Stimulated activated CD4-positive, alpha-beta T cell treated with anti-CD3 and anti-CD28 coated beads, TNF-alpha, amount 100 ng/mL, for 24 hours (primary cell): ENCODE measurements around the gene CEP85L.

Experiments used
- DNase-seq, 3 experiments: peaks; one replicate each; pipeline ENCODE4 v3.0.0-alpha.2; 2020; ENCODE audit warnings: low read depth in 3 of 3

Gene CEP85L

DNA sequence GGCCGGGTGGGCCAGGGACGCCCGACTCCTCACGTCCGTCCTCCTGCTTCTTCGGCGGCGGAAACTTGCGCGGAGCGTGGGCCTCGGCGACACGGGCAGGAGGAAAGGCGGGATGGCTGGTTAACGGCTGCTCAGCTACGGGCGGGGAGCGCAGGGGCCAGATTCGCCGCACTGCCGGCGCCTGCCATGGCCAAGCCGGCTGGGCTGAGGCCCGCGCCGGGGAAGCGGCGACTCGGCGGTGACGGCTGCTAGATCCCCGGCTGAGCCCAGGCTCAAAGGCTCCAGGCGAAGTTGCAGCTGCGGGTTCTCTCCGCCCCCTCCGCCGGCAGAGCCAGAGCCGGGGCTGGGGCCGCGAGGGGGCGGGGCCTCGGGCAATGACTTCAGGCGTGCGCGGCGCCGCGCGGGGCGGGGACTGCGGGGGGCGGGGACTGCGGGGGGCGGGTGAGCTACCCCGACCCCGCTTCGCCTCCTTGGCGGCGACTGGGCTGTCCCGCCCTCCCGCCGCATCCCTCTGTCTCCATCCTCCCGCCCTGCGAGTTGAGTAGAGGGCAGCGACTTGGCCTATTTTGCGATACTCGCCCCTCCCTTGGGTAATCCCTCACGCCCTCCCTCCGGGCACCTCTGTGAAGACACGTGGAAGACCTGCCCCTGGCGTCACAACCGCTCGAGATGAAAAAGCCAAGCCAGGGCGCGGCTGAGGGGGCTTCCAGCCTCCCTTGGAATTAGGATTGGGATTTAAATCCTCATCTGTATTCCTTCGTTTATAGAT lies at the start of gene CEP85L:
Gene CEP85L (minus strand): TSS at position 310 of the 769 bp plus-strand sequence. CDS start 322 bp downstream, outside the sequence.
- peak; percentile 76 to 89 (median 81) for DNase-seq

- no peak for DNase-seq
These were observed 49.1 kb upstream of the CEP85L start for GRCh38 chr6:118700531-118700930.

- DNase-seq: no peak
These were observed 46.2 kb upstream of the CEP85L start for GRCh38 chr6:118697554-118697953.

DNA sequence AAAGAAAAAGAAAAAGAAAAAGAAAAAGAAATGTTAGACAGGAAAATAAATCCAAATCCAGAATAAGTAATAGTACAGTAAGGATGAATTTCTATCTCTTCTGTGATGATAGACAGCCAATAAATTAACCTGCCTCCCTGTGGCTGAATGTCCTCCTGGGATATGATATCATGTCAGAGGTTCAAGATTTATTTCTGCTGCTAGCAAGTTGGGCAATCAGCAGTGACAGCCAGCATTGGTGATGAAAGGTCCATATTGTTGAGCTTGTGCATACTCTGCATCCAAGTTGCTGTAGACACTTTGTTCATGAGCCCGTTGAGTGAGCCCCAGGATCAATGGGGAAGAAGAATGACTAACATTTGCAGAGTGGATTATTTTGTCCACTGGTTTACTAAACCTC lies 44.9 kb upstream of the CEP85L start:
- DNase-seq: no peak

DNA sequence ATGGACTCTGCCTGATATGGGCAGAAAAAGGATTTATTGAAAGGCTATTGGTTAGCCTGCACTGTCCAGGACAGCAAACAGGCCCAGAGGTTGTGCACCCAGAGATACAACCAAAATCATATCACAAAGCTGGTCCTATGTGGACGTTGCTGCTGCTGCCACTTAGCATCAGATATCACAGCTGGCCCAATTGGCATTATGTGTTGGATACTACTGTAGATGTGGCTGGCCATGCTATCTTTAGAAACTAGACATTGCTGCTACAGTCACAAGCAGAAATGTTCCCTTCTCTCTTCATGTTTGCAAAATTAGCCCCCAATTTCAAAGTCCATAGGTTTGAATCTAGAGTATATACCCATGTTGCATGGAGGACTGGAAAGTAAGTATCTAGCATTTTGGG lies 42.2 kb upstream of the CEP85L start:
- no peak for DNase-seq

GRCh38 chr6:118685823-118686449 lies 34.5 kb upstream of the CEP85L start:
- DNase-seq: no peak

DNA sequence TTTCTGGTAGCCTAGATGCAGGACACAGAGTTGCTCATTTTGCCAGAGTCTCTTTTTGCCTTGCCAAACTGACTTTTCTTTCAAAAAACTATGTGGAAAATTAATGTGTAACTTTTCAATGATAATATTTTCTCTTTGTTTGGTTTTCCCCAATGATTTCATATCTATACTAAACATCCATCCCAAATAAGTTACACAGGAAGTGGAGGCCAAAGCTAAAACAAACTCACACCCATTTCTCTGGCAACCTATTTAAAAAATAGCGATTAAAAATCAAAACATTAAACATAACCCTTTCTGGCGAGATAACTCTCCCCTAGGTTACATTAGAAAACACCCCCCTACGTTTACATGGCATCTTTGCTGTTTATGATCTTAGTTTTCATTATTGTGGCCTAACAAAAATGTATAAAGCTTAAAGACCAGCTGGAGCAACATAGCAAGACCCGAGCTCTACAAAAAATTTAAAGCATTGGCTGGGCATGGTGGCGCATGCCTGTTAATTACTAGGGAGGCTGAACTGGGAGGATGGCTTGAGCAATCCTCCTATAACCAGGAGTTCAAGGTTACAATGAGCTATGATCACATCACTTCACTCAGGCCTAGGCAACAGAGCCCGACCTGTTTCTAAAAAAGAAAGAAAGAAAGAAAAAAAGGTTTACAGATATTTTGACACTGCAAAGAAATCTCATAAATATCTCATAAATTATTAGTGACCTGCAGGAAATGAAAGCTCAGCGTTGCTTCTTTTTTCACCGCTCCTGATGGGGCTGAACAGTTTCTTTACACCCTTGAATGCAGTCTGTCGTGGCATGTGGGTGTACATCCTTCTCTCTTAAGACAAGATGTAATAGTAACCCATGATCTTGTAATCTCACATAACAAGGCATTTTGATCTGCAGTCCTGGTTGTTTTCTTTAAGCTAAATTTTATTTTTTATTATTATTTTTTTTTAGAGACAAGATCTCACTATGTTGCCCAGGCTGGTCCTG lies 32.8 kb upstream of the CEP85L start:
- DNase-seq: no peak

GRCh38 chr6:118680452-118681095 lies 29.2 kb upstream of the CEP85L start:
- no peak for DNase-seq

GRCh38 chr6:118679327-118679901 lies 28.0 kb upstream of the CEP85L start:
- DNase-seq: no peak

- no peak for DNase-seq
These were observed 27.5 kb upstream of the CEP85L start for GRCh38 chr6:118678866-118679265.

DNA sequence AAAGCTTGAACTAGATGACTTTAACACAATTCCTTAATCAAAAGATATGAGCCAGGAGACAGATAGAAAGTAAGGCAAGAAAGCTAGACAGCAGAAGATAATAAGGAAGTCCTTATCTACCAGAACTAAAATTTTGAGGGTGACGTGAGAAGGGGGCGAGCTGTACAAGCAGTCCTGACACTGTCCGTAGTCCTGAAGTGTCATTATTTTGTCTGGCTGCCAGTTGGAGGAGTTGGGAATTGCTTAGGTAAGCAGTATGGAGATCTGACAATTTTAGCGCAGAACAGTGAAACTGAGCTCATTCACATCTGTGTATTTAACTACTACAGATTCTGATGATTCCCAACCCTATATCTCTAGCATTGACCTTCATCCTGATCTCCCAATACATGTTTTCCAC lies 25.8 kb upstream of the CEP85L start:
- DNase-seq: no peak

GRCh38 chr6:118675225-118675624 lies 23.8 kb upstream of the CEP85L start:
- DNase-seq: no peak

- DNase-seq: no peak
These were observed 23.4 kb upstream of the CEP85L start for GRCh38 chr6:118674772-118675171.

DNA sequence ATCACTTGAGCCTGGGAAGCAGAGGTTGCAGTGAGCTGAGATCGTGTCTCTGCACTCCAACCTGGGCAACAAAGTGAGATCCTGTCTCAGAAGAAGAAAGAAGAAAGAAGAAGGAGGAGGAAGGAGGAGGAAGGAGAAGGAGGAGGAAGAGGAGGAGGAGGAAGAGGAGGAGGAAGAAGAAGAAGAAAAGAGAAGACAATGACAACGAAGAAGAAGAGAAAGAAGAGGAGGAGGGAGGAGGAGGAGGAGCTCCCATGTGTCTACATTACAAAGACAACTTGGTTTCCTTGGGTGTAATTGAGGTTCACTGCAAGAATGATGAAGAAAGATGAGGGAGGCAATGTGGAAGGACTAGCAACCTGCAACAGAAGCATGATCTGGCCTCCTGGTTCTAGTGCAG lies 21.3 kb upstream of the CEP85L start:
- no peak for DNase-seq

DNA sequence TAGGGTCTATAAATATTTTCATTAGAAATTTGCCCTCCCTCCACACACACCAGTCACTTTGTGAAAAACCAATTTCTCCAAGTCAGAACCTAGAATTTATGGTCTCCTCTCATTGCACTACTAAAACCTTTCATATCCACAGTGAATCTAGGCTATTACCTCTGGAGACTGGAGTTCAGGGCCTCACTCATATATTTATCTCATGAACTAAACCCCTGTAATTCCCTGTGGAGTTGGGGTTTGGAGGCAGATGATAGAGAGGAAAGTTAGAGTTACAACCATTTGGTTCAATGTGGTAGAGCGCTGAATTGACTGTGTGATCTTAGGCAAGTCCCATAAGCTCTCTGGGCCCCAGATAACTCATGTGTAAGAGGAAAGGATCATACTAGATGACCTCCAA lies 18.2 kb upstream of the CEP85L start:
- DNase-seq: no peak

GRCh38 chr6:118668761-118669385 lies 17.5 kb upstream of the CEP85L start:
- no peak for DNase-seq

DNA sequence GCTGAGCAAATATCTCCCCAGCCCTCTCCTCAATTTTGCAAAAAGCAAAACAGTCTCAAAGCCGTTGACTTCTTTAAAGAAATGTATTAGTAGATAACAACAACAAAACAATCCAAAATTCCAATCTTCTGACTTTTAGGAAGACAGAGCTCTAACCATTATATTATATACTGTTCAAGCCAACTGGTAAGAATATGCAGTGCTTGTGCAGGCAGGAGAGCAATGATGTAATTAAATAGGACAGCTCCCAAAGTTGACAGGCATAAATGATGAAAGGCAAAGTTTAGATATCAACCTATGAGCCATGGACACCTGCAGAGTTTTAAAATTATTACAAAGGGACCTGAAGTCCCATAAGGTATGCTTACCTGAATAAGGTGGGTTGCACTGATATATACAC lies 16.6 kb upstream of the CEP85L start:
- DNase-seq: no peak

DNA sequence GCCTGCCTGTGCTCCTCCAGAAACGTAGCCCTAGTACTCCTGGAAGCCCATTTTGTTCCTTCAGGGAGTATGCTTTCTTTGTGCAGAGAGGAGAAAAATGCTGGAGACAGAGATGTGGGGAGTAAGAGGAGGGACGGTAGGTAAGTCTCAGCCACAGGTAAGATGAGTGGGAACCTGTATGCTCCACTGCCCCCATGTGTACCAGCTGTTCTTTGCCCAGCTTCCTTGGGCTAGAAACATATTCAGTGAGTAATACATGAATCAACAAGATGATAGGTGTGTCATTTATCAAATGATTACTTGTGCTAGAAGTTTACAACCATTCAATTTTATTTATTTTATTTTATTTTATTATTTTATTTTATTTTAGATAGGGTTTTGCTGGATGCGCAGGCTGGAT lies 13.6 kb upstream of the CEP85L start:
- no peak for DNase-seq

GRCh38 chr6:118663993-118664985 lies 12.9 kb upstream of the CEP85L start:
- no peak for DNase-seq

DNA sequence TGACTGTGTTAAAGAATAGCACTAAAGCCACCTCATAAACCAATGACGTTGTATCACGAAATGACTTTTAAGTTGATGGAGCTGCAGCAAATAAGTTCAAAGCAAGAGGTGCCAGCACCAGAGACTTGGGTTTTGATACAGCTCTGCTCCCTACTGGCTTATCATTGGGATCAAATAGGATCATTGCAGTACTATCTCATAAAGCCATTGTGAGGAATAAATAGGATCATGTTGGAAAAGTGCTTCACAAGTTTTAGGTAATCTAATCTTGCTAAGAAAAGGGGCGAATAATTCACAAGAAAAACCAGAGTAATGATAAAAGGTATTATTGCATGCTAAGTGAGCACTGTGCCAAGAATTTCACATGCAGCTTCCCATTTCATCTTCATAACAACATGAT lies 10.4 kb upstream of the CEP85L start:
- DNase-seq: no peak
